GM18909 (cell line): ENCODE measurements around the gene SNCAIP.

ENCODE experiments used
- ATAC-seq: cut with Tn5 transposase; IDR thresholded peaks from one replicate; pipeline ENCODE4 v1.9.1; 2021; ENCODE audit warnings: mild to moderate bottlenecking; ENCODE audit not compliant: unreplicated experiment, poor library complexity

Gene SNCAIP

DNA sequence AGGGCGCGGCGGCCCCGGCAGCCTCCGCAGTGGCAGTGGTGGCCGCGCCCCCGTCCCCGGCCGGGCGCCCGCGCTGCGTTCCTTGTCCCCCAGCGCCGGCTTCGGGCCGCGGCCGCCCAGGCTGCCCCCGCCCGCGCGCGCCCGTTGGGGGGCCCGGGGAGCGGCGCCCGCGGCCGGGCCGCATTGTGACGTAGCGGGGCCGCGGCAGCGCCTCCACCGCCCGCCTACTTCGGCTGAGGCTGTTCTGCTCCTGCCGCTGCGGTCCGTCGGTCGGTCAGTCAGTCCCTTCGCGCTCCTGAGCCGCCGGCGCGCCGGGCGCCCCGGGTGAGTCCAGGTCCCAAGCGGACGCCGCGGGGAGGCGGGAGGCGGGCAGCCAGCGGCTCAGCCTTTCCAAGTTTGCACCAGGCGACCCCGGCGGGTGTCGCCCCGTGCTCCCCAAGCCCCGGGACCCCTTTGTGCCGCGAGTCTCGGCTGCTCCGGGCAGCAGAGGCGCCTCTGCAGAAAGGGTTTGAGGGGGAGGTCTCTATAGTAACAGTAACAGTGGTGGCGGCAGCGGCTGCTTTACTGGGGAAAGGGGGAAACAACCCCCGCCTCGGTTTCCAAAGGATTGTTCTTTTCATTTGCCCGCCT is at the start of gene SNCAIP:
Gene SNCAIP (plus strand): TSS at position 277 of the 630 bp plus-strand sequence. CDS start 78,898 bp downstream, outside the sequence.
- ATAC-seq = peak; percentile 62

DNA sequence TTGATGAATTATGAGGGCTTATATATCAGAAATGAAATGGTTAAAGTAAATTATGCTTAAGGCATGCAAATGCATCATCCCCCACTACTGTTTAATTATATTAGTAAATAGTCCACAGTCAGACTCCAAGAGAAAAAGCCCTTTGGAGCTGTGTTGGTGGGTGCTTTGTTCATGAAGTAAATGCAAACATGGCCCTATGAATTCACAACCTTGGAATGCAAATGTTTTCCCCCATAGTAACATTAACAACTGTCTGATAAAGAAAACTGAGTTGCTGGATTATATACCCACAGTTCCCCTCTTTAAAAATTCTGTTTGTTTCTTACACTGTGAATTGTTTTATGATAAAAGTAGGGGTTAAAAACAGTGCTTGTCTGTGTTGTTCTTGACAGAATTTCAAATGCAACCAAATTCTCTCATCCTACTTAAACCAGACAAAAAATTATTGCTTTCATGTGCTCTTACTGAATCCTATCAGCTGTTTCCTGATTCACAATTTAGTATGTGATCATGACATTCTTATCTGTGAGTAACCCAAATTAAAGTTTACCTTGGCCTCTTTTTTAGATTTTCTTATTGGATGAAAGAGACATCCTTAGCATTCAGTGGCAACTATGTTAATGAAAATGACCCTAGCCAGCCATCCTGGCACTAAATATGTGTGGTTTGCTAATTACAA is 48.5 kb upstream of the SNCAIP start:
- no peak for ATAC-seq

DNA sequence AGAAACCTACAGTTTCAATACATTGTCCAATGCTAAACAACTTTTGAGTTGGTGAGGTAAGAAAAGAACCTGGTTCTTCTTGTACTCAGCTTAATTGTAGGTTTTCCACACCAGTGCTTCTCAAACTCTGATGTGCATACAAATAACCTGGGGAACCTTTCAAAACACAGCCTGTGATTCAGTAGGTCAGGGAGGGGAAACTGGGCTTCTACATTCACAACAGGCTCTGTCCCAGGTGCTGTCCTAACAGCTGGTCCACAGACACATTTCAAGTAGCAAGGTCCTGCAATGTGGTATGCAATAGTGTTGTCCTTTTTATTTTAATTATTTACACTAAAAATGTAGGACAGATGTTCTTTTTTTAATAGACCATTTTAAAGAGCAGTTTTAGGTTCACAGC is 47.4 kb upstream of the SNCAIP start:
- ATAC-seq = no peak

DNA sequence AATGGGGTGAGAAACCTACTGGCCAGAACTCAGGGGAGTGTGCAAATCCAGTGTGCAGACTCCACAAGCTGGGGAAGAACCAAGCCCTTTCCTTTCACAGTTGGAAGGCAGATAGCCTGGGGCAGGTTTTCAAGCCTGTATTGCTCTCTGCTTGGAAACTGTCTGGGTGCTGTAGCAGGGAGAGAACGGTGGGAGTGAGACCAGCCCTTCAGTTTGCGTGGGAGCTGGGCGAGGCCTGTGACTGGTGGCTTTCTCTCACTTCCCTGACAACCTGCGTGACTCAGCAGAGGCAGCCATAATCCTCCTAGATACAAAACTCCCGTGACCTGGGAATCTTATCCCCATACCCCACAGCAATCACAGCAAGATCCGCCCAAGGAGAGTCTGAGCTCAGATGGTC is 44.9 kb upstream of the SNCAIP start:
- ATAC-seq = no peak

DNA sequence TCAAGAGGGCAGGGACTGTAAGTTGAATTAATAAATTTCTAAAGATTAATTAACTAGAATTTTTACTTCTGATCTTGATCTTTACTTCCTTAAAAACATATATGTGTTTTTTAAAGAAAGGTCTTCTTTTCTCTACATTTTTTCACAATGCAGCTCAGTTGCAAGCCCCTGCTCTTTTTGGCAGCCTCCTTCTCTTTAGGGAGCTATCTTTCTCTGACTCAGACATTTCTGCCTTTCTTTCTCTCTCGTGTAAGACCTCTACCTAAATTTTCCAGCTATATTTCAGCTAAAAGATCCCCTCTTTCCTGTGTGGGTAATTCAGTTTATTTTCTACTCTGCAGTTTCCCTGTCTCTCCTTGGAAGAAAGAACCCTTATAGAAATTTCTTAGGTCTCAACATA is 38.3 kb upstream of the SNCAIP start:
- ATAC-seq = no peak

DNA sequence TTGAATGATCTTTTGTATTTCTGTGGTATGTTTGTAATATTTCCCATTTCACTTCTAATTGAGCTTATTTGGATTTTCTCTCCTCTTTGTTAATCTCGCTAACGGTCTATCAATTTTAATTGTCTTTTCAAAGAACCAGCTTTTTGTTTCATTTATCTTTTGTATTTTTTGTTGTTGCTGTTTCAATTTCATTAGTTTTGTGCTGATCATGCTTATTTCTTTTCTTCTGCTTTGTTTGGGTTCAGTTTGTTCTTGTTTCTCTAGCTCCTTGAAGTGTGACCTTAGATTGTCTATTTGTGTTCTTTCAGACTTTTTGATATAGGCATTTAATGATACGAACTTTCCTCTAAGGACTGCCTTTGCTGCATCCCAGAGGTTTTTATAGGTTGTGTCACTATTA is 28.4 kb upstream of the SNCAIP start:
- ATAC-seq = no peak

DNA sequence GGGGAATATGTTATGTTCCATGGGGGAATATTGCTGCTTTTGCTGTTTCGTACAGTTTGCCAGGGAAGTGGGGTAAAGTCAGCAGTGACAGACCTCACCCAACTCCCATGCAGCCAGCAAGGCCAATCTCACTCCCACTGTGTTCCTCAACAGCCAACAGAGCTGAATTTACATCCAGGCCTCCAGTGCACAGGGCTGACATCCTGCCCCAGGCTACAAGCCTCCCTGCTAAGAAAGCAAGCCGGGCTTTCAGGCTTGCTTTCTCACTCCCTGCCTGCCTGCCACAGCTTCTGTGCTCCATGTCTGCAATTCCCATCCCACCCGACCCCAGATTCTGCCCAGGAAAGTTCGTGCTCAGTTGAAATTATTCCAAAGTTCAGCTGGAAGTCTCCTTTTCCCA is 25.5 kb upstream of the SNCAIP start:
- no peak for ATAC-seq

DNA sequence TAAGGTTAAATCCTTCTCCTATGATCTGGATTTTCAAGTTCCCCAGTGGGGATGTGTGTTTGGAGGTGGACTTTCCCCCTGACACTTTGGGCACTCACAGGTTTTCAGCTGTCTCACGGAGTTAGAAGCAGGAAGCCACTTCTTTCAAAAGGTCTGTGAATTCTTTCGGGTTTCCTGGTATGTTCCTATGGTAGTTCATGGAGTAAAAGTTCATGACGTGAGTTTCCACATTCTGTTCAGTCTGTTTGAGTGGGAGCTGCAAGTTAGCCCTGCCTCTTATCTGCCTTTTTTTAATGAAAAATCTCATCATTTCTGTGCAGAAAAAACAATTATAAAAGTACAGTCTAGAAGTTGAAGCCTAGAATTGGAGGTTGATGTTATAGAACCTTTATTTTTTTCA is 24.9 kb upstream of the SNCAIP start:
- ATAC-seq = no peak

DNA sequence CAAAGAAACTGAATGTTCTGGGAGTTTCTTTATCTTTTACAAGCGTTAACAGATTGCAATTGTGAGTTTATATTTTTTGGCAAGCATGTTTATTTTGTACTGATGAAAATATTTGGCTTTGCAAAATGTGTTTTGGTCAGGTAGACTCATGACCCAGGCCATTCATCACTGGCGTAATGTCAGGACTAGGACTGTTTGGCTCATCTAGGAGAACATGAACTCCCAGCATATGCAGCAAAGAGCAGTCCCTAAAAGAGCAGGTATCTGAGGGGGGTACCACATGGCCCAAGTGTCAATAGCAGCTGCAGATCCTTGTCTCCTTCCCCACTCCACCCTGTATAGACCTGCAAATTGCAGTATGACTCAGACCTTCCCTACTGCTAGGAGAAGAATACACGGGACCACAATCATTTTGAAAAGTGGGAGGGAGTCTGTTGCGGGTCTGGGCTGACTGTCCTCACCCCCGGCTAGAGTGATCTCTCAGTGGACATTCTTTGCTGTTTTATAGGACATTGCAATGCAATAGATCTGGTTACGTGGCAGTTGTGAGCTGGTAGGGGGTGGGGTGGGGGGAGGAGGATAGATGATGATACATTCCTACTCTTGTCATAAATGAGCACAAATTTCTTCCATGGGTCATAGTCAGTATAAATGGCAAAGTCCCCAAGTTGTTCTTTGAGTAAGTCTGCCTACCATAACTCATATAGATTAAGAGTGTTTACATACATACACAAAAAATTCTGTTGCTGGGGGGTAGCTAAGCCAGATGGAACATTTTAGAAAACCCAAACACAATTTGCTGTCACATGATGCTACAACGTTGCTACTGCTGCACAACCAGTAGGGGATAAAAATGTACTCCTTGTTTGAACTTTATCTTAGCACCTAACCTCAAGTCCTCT is 20.8 kb upstream of the SNCAIP start:
- ATAC-seq = no peak

DNA sequence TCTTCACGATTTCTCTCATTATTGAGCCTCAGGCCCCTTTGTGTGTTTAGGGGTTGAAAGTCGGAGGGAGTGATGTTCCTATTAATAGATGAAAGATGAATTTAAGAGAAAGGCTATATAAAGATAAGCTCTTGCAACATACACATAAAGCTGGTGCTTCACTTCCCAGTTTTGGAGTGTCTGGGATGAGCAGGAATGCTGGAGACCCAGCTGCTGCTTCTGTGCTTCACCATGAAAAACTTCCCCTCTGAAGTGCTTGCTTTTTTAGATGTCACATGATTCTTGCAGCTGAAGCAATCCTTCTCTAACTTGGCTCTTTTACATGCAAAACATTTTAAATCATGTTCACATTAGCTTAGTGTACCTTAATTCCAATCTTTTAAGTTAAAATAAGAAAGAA is 19.7 kb upstream of the SNCAIP start:
- no peak for ATAC-seq

DNA sequence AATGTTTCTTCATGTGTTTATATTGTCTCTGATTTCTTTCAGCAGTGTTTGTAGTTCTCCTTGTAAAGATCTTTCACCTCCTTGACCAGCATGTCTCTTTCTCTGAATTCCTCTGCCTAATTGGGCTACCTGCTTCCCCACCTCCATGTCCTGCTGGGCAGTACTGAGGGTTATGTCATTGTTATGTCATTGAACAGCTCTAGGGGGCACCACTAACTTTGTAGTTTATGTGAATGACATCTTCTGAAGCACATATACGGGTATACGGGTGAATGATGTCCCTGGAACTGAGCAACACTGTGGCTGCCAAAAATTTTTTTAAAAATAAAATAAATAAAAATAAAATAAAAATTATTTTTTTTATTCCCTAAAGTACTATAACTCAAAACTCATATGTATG is 16.9 kb upstream of the SNCAIP start:
- peak; percentile 51 for ATAC-seq

DNA sequence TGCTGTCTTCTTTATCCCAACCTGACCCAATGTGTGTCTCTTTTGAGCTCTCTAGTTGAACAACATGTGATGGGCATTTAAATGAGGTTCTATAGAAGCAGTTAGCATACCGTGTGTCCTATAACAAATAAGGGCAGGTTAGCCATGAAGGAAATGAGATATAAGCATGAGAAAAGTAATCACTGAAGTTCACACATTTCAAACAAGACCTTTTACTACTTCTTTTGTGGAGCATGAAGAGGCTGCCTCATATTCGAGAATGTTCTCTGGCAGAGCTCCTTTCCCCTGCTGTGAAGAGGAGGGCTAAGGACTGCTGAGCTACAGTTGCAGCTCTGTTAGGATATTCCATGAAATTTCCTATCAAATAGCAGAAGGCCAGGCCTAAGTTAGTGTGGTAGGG is 15.2 kb upstream of the SNCAIP start:
- no peak for ATAC-seq

DNA sequence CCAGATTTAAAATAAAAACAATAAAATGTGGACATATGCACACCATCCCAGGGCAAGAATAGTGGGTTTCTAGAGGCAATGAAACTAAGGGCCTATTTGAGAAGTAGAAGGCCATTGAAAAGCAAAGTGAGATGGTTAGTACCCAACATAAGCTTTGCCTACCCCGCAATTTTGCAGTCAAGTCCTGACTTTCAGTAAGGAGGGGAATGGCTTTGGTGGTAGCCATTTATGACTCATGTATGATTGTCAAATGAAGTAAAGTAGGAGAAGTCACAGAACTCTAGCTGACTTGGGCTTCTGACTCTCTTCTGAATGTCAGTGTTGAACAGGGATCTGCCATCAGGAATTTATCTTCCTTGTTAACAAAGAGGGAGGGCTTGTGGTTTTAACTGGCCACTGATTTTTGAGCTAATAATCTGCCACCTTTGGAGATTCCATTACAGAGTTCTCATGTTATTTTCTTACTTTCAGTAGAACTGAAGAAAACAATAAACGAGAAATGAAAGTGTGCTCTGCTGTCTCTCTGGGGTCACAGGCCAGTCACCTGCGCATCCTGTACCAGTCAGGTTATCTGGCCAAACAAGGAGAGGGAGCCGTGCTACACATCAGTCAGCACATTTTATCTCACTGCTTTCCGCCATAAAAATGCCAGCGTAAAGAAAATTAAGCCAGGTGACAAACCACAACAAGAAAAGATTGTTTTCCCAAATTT is 14.3 kb upstream of the SNCAIP start:
- ATAC-seq = peak; percentile 91

DNA sequence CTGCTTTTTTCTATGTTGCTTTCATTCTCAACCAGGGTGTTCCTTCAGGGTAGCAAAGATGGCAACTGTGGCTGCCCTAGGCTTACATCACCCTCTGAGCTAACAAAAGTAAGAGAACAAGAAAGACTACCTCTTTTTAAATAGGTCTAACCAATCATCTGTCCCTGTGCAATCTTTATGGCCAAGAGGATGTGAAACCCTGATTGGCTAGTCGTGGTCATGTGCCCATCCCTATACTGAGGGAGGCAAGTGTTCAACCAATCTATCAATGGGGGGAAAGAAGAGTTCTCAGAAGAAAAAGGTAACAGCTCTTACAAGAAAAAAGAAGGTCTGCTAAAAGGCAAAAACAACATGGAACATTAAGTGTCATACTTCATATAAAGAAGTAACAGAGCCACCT is 11.7 kb upstream of the SNCAIP start:
- no peak for ATAC-seq

DNA sequence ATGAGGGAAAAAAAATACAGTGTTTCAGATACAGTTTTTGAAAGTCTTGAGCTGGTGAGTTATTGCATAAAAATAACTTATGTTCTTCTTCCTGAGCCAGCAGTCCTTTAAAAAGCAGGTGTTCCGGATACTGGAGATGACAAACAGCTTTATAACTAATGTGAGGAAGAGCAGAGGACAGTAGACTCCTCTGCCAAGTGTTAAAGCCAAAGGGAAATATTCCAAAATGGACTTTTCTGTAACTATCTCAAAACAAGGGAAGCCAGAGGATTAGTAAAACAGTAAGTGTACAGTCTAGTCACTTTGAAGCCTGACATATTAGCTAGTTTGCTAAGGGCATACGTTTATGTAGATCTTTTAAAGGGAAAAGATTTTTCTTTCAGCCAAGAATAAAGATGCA is 11.0 kb upstream of the SNCAIP start:
- ATAC-seq = no peak

DNA sequence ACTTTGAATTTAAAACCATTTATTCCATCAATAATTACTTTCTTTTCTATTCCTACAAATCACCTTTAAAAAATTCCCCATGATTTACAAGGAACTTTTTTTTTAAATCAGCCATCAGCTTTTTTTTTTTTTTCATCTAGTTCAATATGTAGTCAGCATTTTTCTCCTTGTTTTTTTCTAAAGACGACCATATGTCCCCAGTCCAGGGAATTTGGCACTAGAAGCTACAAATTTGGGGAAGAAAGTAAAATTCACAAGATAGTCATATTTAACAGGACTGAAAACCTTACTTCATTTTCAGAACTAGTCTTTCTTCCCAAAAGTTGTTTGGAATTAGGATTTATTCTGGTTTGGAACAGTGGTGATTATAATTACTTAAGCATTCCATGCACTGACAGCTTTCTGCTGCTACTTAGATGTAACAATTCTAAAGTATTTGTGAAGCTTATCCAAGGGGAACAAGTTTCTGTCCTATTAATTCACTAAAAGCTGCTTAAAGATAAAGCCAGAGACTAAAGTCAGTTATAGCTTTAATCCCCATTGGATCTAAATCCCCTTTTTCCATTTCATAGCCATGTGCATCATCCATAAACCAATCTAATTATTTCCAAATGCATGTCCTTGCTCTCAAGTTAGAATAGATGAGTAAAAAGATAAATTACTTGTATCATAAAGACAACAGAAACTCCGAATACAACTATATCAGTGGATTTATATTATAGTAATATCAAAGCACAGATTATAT is 7.4 kb upstream of the SNCAIP start:
- no peak for ATAC-seq

DNA sequence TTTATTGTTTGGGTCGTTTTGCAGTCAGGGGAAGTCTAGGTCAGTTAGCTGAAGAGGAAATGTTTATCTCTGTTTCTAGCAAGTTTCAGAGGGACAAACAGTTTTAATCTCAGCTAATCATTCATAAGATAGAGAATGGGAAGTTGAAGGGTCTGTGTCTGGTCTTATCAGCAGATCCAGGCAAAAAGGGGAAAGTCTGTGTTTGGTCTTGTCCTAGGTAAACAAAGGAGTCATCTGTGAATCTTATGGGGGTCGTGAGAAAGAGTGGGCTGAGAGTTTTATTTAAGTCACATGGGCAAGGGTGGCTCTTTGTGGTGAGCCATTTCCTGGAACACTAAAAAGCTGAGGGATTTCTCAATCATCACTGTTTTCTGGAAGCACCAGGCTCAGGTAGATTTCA is 5.6 kb upstream of the SNCAIP start:
- ATAC-seq = no peak

DNA sequence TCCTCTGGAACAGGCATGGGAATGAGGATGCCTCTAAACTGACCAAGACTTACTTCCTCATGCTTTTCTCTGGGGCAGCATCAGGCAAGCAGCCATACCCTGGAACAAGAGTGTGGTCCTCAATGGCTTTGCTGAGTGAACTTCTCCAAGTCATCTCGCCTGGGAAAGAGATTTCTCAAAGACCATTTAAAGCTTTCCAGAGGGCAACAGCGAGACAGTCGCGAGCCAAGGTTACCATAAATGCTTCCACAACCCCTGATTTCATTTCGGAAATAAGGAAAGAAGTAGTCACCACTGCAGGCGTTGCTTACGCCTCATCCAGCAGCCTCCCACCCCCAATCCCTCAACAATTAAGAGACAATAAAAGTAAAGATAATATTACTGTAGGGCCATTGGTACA is 1.1 kb upstream of the SNCAIP start:
- no peak for ATAC-seq

DNA sequence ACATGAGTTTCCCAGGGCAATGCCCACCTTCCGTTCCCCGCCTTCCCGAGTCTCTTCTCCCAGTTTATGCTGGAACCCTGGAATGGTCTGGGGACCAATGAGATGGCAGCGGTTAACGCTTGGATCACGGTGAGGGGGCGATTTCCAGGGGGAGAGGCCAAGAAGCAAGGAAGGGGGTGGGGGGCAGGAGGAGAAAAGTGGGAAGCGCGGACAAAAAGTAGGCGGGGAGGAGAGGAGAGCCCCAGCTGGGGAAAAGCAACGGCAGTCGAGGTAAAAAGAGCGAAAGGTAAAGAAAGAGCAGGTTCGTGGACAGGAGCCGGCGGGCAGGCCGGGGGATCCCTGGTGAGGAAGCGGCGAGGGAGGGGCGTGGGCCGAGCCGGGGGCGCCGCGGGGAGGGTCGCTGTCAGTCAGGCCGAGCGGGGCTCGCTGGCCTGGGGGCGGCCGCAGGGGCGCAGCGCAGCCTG is 508 bp upstream of the SNCAIP start:
- ATAC-seq = no peak
